KBM-7 (cell line): ENCODE results near the gene DHRS9.

Source experiments
- DNase-seq: peaks from one replicate; pipeline ENCODE4 v3.0.0-alpha.2; 2015
- in situ Hi-C: fragments of 300-500 bp; cut with MboI; formaldehyde crosslinking; loops from 2 replicates; pipeline ENCODE4 v1.14.3; 2020; ENCODE audit warnings: low sequenced_read_pairs, low pct_unique_long_range_greater_than_20kb, mixed read lengths

DHRS9 gene

DNA sequence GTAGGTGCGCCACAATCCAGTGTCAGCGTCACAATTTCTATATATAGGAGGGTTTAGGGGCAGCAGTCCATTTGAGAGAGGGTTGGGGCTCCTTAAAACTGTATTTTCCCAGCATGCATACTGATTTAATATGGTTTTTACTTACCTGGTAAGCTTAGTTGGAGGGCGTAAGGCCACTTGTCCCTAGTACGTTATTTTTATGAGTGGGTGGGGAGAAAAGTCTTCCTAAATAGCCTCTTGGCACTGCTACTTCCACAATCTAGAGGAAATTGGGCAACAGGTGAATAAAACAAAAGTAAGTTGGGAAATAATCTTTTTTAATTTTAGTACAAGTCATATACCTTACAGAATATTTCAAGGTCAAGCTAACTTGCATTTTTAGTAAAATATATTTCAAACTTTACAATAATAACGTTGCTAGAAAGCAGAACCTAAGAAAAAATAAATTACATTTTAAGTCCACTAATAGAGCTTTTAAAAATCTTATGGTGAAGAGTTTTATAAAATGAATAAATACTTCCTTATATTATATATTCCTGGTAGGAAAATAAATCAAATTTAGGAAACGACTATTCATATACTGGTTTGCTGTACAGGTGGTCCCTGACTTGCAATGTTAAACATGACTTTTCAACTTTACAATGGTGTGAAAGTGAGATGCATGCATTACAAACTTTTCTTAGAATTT, 20.9 kb downstream of the DHRS9 start:
- no peak for DNase-seq
- in situ Hi-C loops: no loop called here

DNA sequence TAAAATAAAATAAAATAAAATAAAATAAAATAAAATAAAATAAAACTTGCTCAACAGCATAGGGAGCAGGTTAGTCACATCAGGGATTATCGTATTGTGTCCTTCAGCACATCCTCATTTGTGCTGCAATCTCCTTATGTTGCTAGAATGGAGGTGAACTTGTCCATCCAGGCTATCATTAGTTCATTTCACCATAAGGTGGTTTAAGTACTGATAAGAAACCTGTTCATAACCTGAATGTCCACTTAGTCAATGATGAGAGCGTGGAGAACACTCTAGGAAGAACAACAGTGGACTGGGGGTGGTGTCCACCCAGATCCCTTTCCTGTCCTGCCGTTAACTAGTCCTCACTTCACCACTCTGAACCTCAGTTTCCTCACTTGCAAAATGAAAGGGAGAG, 21.9 kb downstream of the DHRS9 start:
- in situ Hi-C loops: no loop called here
- DNase-seq: no peak

DNA sequence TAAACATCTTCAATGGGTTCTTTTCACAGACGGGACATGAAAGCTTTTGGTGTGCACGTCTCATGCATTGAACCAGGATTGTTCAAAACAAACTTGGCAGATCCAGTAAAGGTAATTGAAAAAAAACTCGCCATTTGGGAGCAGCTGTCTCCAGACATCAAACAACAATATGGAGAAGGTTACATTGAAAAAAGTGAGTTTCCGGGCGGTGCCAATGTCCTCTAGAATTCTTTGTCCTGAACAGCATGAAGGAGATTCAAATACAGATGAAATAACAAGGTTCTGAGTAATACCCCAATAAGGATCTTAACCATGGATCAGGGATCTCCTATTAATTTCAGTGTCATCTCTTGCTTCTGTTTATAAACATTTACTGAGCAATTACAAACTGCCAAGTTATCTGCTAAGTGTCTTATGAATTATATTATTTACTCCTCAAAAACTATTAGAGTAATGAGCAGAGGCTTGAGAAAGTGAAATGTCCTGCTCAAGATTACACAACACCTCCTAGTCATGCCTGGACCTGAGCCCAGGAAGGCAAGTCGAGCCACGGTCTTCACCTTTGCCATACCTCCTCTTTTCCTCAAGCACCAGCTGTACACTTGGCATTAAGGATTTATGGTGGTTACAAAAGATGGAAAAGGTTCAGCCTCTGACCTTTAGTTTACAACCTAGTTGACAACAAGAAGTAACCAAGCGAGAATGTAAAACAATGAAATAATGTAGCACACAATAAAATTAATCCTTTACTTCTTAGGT, 22.6 kb downstream of the DHRS9 start:
- in situ Hi-C loops: no loop called here
- no peak for DNase-seq

DNA sequence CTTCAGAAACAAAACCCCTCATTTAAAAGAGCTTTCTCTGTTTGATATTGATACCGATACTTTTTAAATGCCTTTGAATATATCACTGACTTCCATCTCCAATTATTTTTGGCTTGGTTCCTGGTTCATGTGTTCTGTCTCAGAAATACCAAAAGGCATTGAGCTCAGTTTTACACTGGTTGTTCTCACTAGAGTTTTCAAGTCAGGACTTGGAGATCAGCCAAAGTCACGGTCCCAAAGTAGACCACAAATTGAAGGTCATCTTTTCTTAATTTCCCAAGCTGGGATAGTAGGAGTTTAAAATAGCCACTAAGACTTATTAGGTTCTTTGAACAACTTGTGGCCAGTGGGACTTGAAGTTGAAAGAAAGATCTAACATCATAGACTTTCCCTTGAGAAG, 24.2 kb downstream of the DHRS9 start:
- in situ Hi-C loops: no loop called here
- no peak for DNase-seq

DNA sequence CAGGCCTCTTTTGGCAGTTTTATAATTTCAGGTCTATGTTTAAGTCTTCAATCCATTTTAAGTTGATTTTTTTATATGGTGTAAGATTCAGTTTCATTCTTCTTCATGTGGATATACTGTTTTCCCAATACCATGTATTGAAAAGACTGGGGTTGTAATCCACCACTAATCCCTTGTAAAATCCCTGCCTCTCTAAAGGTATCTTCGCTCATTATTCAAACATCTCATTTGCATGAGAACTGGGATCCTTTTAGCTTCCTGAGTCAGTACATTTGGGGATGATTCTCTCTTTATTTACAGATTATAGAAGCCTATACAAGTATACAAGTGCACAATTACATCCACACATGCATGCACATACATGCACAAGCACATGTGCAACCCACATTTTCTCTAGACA, 25.3 kb downstream of the DHRS9 start:
- in situ Hi-C loops: no loop called here
- no peak for DNase-seq

DNA sequence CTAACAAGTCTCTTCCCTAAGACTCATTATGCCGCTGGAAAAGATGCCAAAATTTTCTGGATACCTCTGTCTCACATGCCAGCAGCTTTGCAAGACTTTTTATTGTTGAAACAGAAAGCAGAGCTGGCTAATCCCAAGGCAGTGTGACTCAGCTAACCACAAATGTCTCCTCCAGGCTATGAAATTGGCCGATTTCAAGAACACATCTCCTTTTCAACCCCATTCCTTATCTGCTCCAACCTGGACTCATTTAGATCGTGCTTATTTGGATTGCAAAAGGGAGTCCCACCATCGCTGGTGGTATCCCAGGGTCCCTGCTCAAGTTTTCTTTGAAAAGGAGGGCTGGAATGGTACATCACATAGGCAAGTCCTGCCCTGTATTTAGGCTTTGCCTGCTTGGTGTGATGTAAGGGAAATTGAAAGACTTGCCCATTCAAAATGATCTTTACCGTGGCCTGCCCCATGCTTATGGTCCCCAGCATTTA, 26.3 kb downstream of the DHRS9 start:
- in situ Hi-C loops: no loop called here
- peak; percentile 52 for DNase-seq

DNA sequence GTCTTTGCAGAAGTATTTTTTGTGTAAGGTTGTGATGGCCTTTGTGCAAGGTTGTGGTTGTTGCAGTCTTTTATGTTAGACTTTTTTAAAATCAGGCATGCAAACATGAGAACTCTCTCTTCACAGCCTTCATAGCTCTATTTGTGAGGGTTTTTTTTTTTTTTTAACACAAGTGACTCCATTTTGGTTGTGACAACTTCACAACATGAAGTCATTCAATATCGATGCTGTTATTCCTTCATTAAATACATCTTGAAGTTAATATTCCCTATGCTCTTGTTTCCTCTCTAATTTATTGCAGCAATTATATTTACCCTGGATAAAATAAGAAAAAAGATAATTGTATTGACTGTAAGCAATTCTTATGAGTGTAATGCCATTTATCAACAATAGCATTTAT, 35.5 kb downstream of the DHRS9 start:
- in situ Hi-C loops: loop anchor here (25.0 kb wide), 1 partner anchor 143 kb away; no protein-coding TSS in a partner anchor
- DNase-seq: no peak

DNA sequence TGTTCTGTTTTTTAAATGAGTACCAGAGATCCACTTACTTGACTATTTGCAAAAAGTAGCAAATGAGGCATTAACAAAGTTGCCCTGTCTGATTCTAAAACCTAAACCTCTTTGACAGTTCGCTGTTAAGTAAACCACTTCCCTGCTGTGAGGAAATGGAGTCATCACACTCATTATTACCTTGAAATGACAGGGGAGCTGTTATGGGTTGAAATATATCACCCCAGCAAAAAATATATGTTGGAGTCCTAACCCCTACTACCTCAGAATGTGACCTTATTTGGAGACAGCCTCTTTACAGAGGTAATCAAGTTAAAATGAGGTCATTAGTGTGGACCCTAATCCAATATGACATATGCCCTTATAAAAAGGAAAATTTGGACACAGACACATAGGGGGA, 36.1 kb downstream of the DHRS9 start:
- DNase-seq: no peak
- in situ Hi-C loops: loop anchor here (25.0 kb wide), 1 partner anchor 143 kb away; no protein-coding TSS in a partner anchor

DNA sequence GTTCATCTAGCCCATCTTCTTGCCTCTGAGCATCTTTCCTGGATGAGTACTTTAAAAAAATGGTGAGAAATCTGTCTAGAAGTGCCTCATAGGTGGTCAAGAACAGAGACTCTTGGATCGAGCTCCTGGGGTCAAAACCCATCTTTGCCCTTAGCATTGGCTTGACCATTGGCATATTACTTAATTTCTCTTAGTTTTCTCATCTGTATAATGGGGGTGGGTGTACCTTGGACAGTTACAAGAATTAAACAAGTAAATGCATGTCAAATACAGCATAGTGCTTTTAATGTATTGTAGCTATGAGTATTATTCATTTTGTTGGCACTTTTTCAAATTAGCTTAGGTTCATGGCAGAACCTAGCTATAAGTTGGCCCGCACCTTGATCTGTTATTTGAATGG, 36.8 kb downstream of the DHRS9 start:
- in situ Hi-C loops: loop anchor here (25.0 kb wide), 1 partner anchor 144 kb away; no protein-coding TSS in a partner anchor
- DNase-seq: no peak

DNA sequence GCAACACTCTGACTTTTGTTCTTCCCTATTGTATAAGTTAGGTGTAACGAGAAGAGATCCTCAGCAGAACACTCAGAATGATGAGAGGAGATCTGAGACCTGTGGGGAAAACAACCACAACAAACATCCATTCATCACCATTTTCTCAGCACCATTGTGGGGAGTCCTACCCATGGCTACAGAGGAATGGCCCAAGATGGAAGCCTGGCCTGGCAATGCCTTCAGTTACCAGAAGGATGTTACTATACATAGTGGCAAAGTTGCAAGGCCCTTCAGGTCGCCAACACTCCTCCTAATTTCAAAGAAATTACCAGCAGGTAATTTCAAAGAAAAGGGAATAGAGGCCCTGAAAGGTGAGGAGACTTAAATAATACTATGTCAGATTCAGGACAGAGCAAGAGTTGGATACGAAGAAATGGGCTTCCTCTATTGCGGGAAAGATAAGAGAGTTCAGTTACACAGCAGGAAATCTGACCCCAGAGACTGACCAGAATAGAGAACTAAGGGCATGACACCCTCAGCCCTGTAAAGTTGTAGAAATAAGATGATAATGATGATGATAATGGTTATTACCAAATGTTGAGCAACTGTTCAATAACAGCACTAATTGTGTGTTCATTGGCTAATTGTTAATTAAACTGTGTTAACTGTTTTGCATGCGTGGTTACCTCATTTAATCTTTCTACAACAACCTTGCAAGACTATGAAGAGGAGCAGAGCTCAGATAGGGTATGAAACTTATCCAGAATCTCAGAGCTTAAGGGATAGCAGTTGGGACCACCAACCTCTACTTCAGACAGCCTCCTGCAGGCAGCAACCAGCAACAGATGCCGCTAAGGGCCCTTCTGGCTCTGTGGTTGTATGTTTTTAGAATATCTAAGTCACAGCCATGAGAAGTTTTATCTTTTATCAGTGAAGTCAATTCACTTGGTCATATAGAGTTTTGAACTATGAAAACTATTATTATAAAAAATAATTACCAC, 37.5 kb downstream of the DHRS9 start:
- in situ Hi-C loops: loop anchor here (25.0 kb wide), 1 partner anchor 145 kb away; no protein-coding TSS in a partner anchor
- DNase-seq: peak; percentile 47

DNA sequence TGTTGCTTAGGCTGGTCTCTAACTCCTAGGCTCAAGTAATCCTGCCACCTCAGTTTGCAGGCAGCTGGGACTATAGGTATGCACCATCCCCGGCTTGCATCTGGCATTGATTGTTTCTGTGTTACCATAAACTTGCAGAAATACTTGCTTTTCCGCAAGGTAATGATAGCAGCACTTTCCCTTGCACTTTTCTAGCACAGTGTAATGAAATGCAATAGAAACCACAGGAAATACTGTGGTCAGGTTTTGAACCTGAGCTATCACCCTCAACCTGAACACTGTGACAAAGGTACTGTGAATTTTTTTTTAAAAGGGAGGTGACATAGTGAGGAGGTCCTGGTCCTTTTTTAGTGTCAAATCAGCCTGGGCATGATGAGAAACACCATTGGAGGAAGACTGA, 38.3 kb downstream of the DHRS9 start:
- DNase-seq: peak; percentile 57
- in situ Hi-C loops: loop anchor here (25.0 kb wide), 1 partner anchor 145 kb away; no protein-coding TSS in a partner anchor

DNA sequence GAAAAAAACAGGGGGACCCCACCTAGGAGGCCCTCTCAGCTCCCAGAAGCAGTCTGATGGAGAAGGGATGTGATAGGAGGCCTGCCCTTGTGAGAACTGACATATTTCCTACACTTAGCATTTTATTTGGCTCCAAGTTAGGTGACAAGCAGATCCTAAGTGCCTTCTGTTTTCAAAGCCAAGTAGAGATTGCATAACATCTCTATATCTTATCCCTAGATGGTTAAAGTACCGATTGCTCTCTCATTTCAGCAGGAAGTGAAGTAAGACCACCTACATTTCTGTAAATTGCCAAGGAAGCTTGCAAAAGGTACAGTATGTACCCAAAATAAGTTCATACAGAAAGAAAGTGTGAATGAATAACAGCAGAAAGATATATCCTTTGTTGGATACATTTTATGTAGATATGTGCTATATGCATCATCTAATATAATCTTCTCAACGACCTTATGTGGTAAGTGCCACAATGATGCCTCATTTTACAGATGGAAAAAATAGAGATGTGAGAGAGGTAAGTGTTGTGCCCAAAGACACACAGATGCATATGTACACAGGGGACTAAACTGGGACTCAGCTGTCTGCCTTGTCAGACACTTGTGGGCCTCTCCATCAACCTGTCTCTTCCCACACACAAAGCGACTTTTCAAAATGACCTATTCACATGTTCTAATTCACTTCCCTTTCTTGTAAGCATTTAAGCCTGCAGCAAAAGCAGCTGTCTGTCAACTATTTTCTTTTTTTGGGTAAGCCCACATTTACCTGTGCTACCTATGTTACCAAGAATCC, 38.9 kb downstream of the DHRS9 start:
- in situ Hi-C loops: loop anchor here (25.0 kb wide), 1 partner anchor 146 kb away; no protein-coding TSS in a partner anchor

DNA sequence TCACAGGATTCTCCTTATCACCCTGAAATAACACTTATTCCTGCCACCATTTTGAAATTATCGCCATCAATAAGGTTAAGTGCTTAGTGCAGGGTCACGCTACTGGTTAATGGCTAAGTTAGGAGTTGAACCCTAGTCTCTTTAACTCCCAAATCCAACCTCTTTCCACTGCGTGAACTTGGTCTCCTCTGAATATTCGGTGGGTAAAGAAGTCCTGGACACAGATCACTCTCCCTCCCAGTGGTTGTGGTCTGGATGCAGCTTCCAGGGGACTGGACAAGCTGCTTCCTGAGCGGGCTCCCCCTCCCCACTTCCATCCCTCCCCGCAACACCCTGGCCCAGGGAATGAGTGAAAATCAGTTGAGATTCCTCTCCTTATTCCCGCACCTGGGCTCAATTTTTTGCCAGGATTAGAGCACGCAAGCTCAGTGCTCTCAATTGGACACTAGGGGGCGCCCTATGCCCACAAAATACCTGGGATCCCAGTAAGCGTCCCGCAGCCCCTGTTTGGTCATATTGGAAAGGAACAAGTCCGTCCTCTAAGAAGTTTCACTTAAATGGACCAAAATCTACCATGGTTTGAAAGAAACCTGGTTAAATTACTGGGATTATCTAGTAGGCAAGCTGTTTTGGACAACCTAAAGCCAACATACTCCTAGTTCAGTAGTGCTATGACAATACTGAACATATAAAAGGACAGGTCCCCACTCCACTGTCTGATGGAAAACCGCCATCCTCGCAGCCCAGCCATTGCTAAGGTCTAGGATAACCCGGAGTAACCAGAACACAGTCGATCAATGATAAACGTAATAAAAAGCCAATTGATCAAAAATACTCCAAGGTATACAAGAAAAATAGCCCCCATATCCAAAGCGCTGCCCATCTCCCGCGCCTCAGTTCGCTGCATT, 40.4 kb downstream of the DHRS9 start:
- peak; percentile 72 for DNase-seq
- in situ Hi-C loops: loop anchor here (25.0 kb wide), 1 partner anchor 147 kb away; no protein-coding TSS in a partner anchor

More for the DNA sequence above, 38.9 kb downstream of the DHRS9 start:
- no peak for DNase-seq

DNA sequence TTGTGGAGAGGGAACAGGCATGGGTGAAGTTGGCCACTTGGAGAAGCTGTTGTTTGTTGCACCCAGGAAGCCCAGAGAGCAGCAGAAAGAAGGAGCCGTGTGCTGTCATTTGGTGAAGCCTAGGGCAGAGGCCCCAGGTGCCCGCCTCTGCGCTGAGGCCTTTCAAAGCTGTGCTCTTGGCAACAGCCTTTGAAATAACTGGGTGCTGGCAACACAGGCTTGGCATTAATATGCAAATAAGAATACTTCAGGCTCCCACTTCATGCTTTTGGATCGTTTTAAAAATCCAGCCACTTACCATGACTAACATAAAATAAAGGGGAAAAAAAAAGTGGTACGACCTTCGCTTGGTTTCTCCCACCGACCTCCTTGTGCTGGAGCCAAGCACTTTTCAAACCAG, 41.1 kb downstream of the DHRS9 start:
- in situ Hi-C loops: loop anchor here (25.0 kb wide), 1 partner anchor 148 kb away; no protein-coding TSS in a partner anchor

DNA sequence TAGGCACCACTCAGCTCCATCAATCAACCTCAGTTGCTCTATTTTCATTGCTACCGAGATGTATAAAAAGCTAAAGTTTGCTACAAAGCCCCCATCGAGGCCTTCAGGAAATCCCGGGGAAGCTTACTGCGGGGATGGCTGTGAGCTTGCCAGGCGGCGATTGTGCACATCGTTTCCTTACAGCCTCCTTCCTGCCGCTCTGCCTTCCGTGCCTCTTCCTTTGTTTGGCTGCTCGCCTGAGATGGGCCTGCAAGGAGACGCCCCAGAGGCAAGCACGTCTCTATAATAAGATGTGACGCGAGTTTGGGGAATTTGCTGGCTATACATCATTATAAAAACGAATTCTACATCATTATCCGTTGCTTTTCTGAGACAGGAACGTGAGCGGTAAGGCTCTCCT, 41.6 kb downstream of the DHRS9 start:
- no peak for DNase-seq
- in situ Hi-C loops: loop anchor here (25.0 kb wide), 1 partner anchor 149 kb away; no protein-coding TSS in a partner anchor

More for the DNA sequence above, 41.1 kb downstream of the DHRS9 start:
- no peak for DNase-seq

DNA sequence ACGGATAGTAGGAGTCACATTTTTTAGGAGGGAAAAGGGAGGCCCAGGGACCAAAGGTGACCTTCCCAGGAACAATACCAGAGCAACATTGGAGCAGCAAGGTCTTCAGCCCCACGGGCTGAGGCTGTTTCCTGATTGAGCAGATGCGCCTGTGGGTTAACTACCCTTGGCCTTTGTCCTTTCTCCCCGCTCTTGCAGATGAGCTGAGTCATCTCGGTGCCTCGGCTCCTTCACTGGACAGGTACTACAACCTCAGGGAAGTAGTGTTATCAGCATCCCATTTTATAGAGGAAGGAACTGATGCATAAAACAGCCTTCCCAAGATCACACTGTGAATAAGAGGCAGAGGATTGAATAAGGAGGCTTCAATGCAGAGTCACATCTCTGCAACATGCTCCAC, 43.5 kb downstream of the DHRS9 start:
- in situ Hi-C loops: loop anchor here (25.0 kb wide), 1 partner anchor 151 kb away; no protein-coding TSS in a partner anchor
- no peak for DNase-seq

DNA sequence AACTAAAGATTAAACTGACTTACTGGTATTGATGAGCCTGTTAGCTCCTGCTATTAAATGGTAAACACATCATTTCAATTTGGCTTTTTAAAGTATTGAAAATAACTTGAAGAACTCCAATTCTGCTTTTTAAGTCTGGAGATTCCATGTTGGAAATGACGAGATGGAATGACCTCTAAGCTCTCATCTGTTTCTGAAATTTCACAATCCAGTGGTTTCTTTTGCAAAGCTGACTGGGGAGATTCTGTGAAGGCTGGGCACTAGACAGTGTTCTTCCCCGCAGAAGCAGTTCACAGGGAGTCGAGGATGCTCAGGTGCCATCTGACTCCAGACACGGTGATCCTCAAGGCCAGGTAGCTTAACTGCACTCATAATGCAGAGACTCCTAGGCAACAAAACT, 44.7 kb downstream of the DHRS9 start:
- DNase-seq: no peak
- in situ Hi-C loops: loop anchor here (25.0 kb wide), 1 partner anchor 152 kb away; no protein-coding TSS in a partner anchor
